GM21717 (cell line): ENCODE results near the gene SFXN1.

Experiments
- ATAC-seq: cut with Tn5 transposase; IDR thresholded peaks from one replicate; pipeline ENCODE4 v1.9.1; 2021; ENCODE audit warnings: mild to moderate bottlenecking, moderate library complexity; ENCODE audit not compliant: unreplicated experiment

SFXN1 gene

GRCh38 chr5:175465282-175465681, 13.1 kb upstream of the SFXN1 start:
- ATAC-seq: no peak

GRCh38 chr5:175466700-175467318, 11.6 kb upstream of the SFXN1 start:
- ATAC-seq: no peak

- ATAC-seq: no peak
Measured at GRCh38 chr5:175467983-175468690, 10.2 kb upstream of the SFXN1 start.

GRCh38 chr5:175468892-175469291, 9.5 kb upstream of the SFXN1 start:
- ATAC-seq: no peak

GRCh38 chr5:175469916-175470315, 8.4 kb upstream of the SFXN1 start:
- ATAC-seq: no peak

- ATAC-seq: no peak
Measured at GRCh38 chr5:175470781-175471180, 7.6 kb upstream of the SFXN1 start.

- no peak for ATAC-seq
Measured at GRCh38 chr5:175471196-175471595, 7.2 kb upstream of the SFXN1 start.

- peak; percentile 62 for ATAC-seq
Measured at GRCh38 chr5:175471628-175472027, 6.7 kb upstream of the SFXN1 start.

- no peak for ATAC-seq
Measured at GRCh38 chr5:175472378-175472777, 6.0 kb upstream of the SFXN1 start.

GRCh38 chr5:175475248-175475647, 3.1 kb upstream of the SFXN1 start:
- no peak for ATAC-seq

- ATAC-seq: no peak
Measured at GRCh38 chr5:175477440-175477839, 920 bp upstream of the SFXN1 start.

- no peak for ATAC-seq
Measured at GRCh38 chr5:175478008-175478383, 364 bp upstream of the SFXN1 start.

- ATAC-seq: no peak
Measured at GRCh38 chr5:175479125-175479881, 943 bp downstream of the SFXN1 start.

GRCh38 chr5:175483337-175483736, 5.0 kb downstream of the SFXN1 start:
- no peak for ATAC-seq

GRCh38 chr5:175484322-175484721, 6.0 kb downstream of the SFXN1 start:
- ATAC-seq: no peak

- ATAC-seq: no peak
Measured at GRCh38 chr5:175484829-175485228, 6.5 kb downstream of the SFXN1 start.

GRCh38 chr5:175485631-175486030, 7.3 kb downstream of the SFXN1 start:
- no peak for ATAC-seq

GRCh38 chr5:175487514-175488222, 9.3 kb downstream of the SFXN1 start:
- no peak for ATAC-seq

GRCh38 chr5:175489693-175490443, 11.5 kb downstream of the SFXN1 start:
- no peak for ATAC-seq

- no peak for ATAC-seq
Measured at GRCh38 chr5:175491223-175491622, 12.9 kb downstream of the SFXN1 start.

GRCh38 chr5:175493260-175493659, 14.9 kb downstream of the SFXN1 start:
- ATAC-seq: no peak
